ENCODE measurements around the gene SLC25A11. TPM values are rescaled to one million over a fixed set of nuclear protein-coding genes. Genes with fewer than 3 reads are reported as not detected.

SLC25A11 gene
- total and polyA plus RNA-seq, 2 donors (not counting 1 experiment from before 2014, with no cell fraction given) = 29.2 to 59.3 TPM

- Histone ChIP-seq H3K79me2 (ENCODE audit: control insufficient read depth, insufficient read depth, low read length) (no peaks in the 10 kb centered on the region), H3K27ac (ENCODE audit: insufficient read depth, low read length) (no peak within 1 kb of the TSS), H3K4me3 (replicated peaks in 1 of 4; ENCODE audit: control extremely low read depth in 1 of 4, insufficient read depth in 1 of 4, low read depth in 3 of 4, low read length in 4 of 4) (peak within 1 kb of the TSS in 3 of 4 experiments; percentile 21 to 67 (median 42)), H4K20me1 (ENCODE audit: control insufficient read depth, extremely low read depth, insufficient read depth, low read length) (no peaks in the 10 kb centered on the region), H3K27me3 (ENCODE audit: control insufficient read depth, insufficient read depth, low read length) (no peaks in the 10 kb centered on the region), H3K9ac (ENCODE audit: insufficient read depth, low read length) (peak within 1 kb of the TSS; percentile 37), H3K36me3 (ENCODE audit: control insufficient read depth, insufficient read depth, low read length) (peaks cover 16% of the 10 kb centered on the region), H3K4me2 (ENCODE audit: extremely low read depth, insufficient read depth, low read length) (peak within 1 kb of the TSS; percentile 51), H3K9me3 (ENCODE audit: control insufficient read depth, insufficient read depth, low read depth, low read length) (no peaks in the 10 kb centered on the region), H2AFZ (ENCODE audit: low read length) (peak within 1 kb of the TSS; percentile 30), H3K4me1 (ENCODE audit: control insufficient read depth, extremely low read depth, insufficient read depth, low read length) (peaks cover 4% of the 10 kb centered on the region)
- peak; percentile 72 to 81 for DNase-seq (ENCODE audit: low read depth in 2 of 2)
- TF ChIP-seq, protein P1, sequence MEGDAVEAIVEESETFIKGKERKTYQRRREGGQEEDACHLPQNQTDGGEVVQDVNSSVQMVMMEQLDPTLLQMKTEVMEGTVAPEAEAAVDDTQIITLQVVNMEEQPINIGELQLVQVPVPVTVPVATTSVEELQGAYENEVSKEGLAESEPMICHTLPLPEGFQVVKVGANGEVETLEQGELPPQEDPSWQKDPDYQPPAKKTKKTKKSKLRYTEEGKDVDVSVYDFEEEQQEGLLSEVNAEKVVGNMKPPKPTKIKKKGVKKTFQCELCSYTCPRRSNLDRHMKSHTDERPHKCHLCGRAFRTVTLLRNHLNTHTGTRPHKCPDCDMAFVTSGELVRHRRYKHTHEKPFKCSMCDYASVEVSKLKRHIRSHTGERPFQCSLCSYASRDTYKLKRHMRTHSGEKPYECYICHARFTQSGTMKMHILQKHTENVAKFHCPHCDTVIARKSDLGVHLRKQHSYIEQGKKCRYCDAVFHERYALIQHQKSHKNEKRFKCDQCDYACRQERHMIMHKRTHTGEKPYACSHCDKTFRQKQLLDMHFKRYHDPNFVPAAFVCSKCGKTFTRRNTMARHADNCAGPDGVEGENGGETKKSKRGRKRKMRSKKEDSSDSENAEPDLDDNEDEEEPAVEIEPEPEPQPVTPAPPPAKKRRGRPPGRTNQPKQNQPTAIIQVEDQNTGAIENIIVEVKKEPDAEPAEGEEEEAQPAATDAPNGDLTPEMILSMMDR (conservative IDR thresholded peaks at IDR 0.05 in 1 of 2, IDR thresholded peaks at IDR 0.05 in 1 of 2; ENCODE audit: low read depth in 1 of 2, low read length in 2 of 2) = no peak
- no peak for TF ChIP-seq EZH2 (IDR thresholded peaks at IDR 0.05; ENCODE audit: low read length, missing control alignments)
Measured at GRCh38 chr17:4899341-4900230, 40.3 kb downstream of the SLC25A11 start, which contains the start of gene C17orf107. Gene C17orf107 (plus strand): TSS chr17:4899536. CDS start chr17:4899763, 227 bp downstream.

DNA sequence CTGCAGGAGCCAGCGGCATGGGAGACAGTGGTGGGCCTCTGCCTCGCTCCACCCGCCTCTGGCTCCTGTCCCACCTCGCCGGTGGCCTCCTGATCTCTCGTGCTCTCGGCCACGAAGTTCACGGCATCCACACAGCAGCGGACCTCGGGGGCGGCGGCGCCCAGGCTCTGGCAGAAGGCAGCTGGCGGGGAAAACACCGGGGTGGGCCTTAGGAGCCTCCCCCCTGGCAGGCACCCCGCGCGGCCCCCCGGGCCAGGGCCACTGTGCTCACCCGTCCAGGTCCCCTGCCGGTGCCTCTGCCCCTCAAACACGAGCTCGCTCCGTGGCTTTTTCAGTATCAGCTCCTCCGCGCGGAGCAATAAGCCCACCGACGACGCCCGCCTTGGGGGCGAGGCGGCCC, 40.9 kb downstream of the SLC25A11 start:
- Histone ChIP-seq H4K20me1 (ENCODE audit: control insufficient read depth, extremely low read depth, insufficient read depth, low read length) (no peaks in the 10 kb centered on the region), H3K27ac (ENCODE audit: insufficient read depth, low read length) (no peak overlapping the region), H3K9ac (ENCODE audit: insufficient read depth, low read length) (no peak overlapping the region)

GRCh38 chr17:4898351-4898750, 41.5 kb downstream of the SLC25A11 start:
- H2AFZ ChIP-seq (ENCODE audit: low read length) = no peak overlapping the region
- no peaks in the 10 kb centered on the region for H4K20me1 ChIP-seq (ENCODE audit: control insufficient read depth, extremely low read depth, insufficient read depth, low read length)
- peaks cover 4% of the 10 kb centered on the region for H3K4me1 ChIP-seq (ENCODE audit: control insufficient read depth, extremely low read depth, insufficient read depth, low read length)
- no peak overlapping the region for H3K4me2 ChIP-seq (ENCODE audit: extremely low read depth, insufficient read depth, low read length)
- H3K36me3 ChIP-seq (ENCODE audit: control insufficient read depth, insufficient read depth, low read length) = peaks cover 16% of the 10 kb centered on the region
- no peak overlapping the region for H3K9ac ChIP-seq (ENCODE audit: insufficient read depth, low read length)
- DNase-seq (ENCODE audit: low read depth in 2 of 2) = no peak
- H3K27me3 ChIP-seq (ENCODE audit: control insufficient read depth, insufficient read depth, low read length) = no peaks in the 10 kb centered on the region
- H3K4me3 ChIP-seq (replicated peaks in 1 of 4; ENCODE audit: control extremely low read depth in 1 of 4, insufficient read depth in 1 of 4, low read depth in 3 of 4, low read length in 4 of 4) = no peak overlapping the region
- no peak overlapping the region for H3K27ac ChIP-seq (ENCODE audit: insufficient read depth, low read length)
- TF ChIP-seq, protein P1 (conservative IDR thresholded peaks at IDR 0.05 in 1 of 2, IDR thresholded peaks at IDR 0.05 in 1 of 2; ENCODE audit: low read depth in 1 of 2, low read length in 2 of 2) = no peak
- no peak for TF ChIP-seq EZH2 (IDR thresholded peaks at IDR 0.05; ENCODE audit: low read length, missing control alignments)
- no peaks in the 10 kb centered on the region for H3K9me3 ChIP-seq (ENCODE audit: control insufficient read depth, insufficient read depth, low read depth, low read length)
- H3K79me2 ChIP-seq (ENCODE audit: control insufficient read depth, insufficient read depth, low read length) = no peaks in the 10 kb centered on the region

More for the DNA sequence above, 40.9 kb downstream of the SLC25A11 start:
- no peak for TF ChIP-seq EZH2 (IDR thresholded peaks at IDR 0.05; ENCODE audit: low read length, missing control alignments)
- TF ChIP-seq, protein P1 (conservative IDR thresholded peaks at IDR 0.05 in 1 of 2, IDR thresholded peaks at IDR 0.05 in 1 of 2; ENCODE audit: low read depth in 1 of 2, low read length in 2 of 2) = no peak
- Histone ChIP-seq H3K79me2 (ENCODE audit: control insufficient read depth, insufficient read depth, low read length) (no peaks in the 10 kb centered on the region), H3K4me1 (ENCODE audit: control insufficient read depth, extremely low read depth, insufficient read depth, low read length) (peaks cover 4% of the 10 kb centered on the region), H3K9me3 (ENCODE audit: control insufficient read depth, insufficient read depth, low read depth, low read length) (no peaks in the 10 kb centered on the region), H3K36me3 (ENCODE audit: control insufficient read depth, insufficient read depth, low read length) (peaks cover 16% of the 10 kb centered on the region), H3K4me3 (replicated peaks in 1 of 4; ENCODE audit: control extremely low read depth in 1 of 4, insufficient read depth in 1 of 4, low read depth in 3 of 4, low read length in 4 of 4) (peak overlapping the region in 1 of 4 experiments; percentile 42), H3K4me2 (ENCODE audit: extremely low read depth, insufficient read depth, low read length) (no peak overlapping the region), H2AFZ (ENCODE audit: low read length) (no peak overlapping the region), H3K27me3 (ENCODE audit: control insufficient read depth, insufficient read depth, low read length) (no peaks in the 10 kb centered on the region)
- DNase-seq (ENCODE audit: low read depth in 2 of 2) = no peak

Measured in fibroblast of lung (primary cell).